GM18867 (cell line): ENCODE measurements around the gene CA4.
"Not testable (repeated sequence)": the region's sequence is repeated elsewhere in the genome, so short reads cannot be mapped to it uniquely, and the experiment has no call there.

Source experiments
- ATAC-seq: cut with Tn5 transposase; IDR thresholded peaks from one replicate; pipeline ENCODE4 v1.9.1; 2021; ENCODE audit warnings: mild to moderate bottlenecking, moderate library complexity; ENCODE audit not compliant: unreplicated experiment

The CA4 gene

GRCh38 chr17:60171753-60172079 lies 21.9 kb downstream of the CA4 start:
- no peak for ATAC-seq

DNA sequence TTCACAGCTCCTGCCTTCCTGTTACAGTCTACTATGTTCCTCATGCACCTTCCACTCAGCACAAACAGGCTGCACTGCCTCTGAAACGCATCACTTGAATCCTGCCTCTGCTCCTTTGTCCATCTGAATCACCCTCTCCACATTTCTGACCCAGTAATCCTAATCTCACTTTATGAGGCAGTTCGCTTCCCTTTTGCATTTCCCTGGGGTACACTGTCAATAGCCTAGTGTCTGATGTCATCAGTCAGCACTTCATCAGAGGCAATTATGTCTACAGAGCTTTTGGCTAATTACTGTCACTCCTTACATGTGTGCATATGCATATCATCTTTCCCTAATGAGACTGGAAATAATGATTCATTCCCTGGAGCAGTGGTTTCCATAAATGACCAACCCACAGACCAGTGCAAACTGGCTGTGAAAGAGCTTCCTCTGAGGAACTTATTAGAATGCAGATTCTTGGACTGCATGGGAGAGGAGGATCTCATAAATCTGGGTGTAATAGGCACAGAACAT lies 23.6 kb downstream of the CA4 start:
- ATAC-seq, result no peak

DNA sequence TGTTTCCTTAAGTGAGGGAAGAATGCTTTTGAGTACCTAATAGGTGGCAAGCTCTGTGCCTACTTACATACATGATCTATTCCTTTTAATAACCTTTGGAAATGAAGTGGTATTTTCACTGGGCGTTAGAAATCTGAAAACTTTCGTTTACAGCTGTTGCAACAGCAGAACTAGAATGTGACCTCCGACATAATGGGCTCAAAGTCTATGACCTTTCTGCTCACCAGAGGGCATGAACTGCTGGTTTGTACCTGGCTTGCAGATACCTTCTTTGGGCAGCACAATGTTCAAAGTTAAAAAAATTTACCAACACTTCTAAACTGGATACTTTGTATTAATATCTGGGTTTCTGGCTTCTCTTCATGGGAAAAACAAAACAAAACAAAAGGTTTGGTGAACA lies 24.3 kb downstream of the CA4 start:
- ATAC-seq, result no peak

DNA sequence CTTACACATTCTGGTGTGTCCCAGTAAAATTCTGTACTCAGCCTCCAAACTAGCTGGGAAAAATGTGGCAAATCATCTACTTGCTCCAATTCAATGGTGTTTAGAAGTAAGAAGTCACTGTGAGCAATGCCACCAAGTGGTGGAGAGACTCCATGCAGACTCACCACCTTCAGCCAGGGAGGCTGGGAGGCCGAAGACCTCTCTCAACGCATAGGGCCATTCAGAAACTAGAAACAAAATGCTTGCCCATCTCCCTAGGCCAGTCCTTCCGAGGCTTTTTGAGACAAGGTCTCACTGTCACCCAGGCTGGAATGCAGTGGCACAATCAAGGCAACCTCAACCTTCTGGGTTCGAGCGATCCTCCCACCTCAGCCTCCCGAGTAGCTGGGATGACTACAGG lies 25.0 kb downstream of the CA4 start:
- not testable (repeated sequence) for ATAC-seq

DNA sequence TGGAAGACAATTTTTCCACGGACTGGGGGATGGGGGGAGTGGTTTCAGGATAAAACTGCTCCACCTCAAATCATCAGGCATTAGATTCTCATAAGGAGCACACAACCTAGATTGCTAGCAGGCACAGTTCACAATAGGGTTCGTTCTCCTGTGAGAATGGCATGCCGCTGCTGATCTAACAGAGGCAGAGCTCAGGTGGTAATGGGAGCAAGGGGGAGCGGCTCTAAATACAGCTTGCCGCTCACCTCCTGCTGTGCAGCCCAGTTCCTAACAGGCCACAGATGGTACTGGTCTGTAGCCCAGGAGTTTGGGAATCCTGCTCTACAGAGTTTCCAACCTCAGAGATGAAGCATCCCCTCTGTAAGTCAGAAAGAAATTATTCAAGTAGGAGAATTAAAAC lies 27.0 kb downstream of the CA4 start:
- not testable (repeated sequence) for ATAC-seq

- not testable (repeated sequence) for ATAC-seq
These were observed 28.4 kb downstream of the CA4 start for GRCh38 chr17:60178180-60178579.

DNA sequence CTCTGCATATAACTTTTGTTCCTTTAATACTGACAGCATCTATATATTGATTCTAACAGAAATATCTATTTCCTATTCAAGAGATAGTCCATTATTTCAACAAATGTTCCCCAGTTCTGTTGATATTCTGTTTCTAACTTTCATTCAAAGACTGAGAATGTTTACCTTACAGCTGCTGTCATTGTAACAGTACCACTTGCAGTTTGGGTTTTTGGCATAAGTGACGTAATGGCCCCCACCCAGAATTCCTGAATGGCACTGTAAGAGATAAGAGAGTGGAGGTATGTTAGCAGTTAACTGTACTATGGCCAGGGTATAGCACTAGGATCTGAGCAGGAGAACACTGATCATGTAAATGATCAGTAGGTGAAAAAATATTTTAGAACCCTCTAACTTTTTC lies 30.6 kb downstream of the CA4 start:
- not testable (repeated sequence) for ATAC-seq

DNA sequence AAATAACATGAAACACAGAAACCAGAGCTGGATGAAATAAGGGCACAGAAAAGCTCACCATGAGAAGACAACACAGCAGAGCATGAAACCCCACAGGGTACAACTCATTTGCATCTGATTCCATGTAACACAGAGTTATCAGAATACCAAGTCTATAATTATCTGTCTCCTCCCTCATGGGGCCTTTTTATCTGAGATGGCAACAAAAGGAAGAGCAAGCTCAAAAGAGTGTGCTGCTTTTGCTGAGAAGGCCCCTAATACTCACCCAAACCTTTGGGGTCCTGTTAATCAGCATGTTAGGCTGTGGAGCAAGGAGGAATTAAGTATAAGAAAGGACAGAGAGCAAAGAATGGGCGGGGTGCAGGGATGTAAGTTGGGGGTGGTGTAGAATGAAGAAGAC lies 36.6 kb downstream of the CA4 start:
- ATAC-seq, result not testable (repeated sequence)

DNA sequence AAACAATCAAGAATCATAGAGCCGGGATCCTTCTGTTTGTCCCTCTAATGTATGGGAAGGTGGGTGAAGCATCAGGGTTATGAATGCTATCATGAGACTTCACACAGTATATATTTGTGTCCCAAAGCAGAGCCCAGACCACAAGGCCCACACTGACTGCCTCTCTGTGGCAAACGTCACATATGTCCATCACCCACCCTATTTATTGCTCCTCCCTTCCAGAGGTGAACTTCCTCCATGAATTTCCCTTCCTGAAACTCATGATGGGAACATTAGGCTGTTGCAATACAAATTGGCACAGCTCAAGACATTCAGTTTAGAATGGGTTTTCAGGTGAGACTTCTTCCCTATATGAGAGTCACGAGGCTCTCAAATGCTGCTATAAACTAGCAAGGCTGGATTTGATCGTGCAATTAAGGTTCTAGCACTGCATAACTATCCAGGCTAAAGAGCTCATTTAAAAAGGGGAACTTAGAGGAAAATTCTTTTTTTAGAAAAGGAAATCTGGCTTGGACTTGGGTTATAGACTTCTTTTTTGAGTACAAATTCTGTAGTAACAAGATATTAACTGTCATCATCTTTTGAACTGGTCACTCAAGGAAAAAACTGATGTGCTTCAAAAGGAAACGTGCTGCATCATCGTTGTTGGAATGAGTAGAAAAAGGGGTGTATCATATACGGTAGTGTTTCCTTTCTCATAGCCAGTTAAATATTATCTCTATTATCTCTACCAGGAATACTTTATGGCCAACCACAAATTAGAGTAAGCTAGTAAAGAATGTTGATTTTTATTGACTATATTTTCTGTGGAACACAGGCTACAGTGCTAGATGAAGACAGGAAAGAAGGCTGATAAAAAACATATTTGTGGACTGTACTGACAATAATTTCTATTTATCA lies 37.3 kb downstream of the CA4 start:
- ATAC-seq, result not testable (repeated sequence)

DNA sequence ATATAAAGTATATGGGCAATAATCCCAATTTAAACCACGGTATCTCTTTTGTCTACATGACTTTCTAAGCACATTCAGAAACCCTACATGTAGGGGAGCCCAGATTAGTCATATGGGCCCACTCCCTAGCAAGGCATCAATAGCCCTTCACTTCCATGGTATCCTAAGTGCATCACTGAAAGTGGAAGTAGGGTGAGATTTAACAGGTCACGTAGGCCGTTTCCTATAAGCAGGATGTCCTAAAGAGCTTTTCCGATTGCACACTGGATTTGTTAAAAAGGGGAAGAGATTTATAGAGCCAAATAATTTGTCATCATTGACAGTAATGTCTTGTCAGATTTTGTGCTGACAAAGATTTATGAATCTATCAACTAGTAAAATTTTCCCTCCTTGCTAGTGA lies 39.0 kb downstream of the CA4 start:
- ATAC-seq, result no peak

GRCh38 chr17:60190032-60190431 lies 40.3 kb downstream of the CA4 start:
- not testable (repeated sequence) for ATAC-seq

DNA sequence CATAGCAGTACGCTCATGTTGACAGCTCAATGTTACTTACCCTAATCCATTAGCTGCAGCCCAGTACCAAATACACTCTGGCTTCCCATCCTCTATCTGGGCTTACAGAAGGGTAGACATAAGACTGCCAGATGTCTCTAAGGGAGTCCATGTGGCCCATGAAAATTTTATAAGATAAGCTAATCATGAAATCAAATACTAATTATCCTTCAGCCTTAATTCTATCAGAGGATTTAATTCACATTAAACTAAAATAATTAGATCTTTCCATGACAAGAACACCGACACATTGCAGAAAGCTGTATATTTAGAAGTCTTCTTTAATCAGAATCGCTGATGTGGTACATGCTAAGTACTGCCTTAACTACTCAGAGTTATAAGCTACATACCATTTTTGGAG lies 43.3 kb downstream of the CA4 start:
- ATAC-seq, result not testable (repeated sequence)

- ATAC-seq, result no peak
These were observed 43.7 kb downstream of the CA4 start for GRCh38 chr17:60193482-60193881.

DNA sequence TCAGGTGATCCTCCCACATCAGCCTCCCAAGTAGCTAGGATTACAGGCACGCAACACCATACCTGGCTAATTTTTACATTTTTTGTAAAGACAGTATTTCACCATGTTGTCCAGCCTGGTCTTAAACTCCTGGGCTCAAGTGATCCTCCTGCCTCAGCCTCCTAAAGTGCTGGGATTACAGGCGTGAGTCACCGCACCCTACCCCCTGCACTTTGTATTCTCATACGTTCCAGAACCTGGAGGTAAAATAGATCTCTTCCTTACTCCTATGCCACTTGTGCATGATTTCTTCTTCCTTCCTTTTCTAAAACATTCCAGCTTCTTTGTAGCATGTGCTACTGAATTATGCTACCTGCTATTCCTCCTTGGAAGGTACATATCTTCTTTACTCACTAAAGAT lies 44.4 kb downstream of the CA4 start:
- ATAC-seq, result not testable (repeated sequence)

GRCh38 chr17:60198630-60199029 lies 48.9 kb downstream of the CA4 start:
- ATAC-seq, result not testable (repeated sequence)

- ATAC-seq, result not testable (repeated sequence)
These were observed 56.0 kb downstream of the CA4 start for GRCh38 chr17:60205782-60206181.

DNA sequence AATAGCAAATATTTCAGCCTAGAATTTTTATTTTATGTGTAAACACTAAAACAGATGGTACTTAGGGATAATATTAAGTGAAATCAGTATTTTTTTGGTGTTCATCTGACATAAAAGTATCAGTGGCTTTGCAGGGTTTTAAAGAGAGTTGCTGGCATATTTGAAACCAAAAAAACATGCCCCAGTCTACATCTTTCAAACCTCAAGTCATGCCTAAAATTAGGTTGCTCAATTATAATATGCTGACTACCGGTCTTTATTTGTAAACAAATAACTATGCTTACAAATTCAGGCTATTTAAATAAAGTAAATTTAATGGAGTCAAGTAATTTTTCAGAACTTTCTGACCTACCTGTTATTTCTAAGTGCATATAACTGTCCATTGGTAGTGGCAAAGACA lies 58.5 kb downstream of the CA4 start:
- ATAC-seq, result not testable (repeated sequence)
